ENCODE measurements around the gene GSE1.

The GSE1 gene

DNA sequence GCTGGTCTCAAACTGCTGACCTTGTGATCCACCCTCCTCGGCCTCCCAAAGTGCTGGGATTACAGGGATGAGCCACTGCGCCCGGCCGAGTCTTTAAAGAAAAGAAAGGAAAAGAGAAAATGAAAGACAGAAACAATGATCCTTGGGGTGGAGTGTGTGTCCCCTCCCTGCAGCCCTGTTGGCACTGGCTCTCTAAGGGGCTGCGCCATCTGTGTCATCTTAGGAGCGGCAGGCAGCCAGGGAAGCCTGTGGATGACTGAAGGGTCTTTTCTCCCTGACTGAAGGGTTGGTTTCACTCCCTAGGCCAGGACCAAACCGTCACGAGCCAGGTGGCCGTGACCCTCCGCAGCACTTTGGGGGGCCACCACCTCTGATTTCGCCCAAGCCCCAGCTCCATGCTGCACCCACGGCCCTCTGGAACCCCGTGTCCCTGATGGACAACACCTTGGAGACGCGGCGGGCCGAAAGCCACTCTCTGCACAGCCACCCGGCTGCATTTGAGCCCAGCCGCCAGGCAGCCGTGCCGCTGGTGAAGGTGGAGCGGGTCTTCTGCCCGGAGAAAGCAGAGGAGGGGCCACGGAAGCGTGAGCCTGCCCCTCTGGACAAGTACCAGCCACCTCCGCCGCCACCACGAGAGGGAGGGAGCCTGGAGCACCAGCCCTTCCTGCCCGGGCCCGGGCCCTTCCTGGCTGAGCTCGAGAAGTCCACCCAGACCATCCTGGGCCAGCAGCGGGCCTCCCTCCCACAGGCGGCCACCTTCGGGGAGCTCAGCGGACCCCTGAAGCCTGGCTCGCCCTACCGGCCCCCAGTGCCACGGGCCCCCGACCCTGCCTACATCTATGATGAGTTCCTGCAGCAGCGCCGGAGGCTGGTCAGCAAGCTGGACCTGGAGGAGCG lies 48.0 kb downstream of the GSE1 start:
- DNase-seq (ENCODE audit: extremely low spot score) = no peak
- no peak for TF ChIP-seq BHLHE40 (IDR thresholded peaks at IDR 0.05; ENCODE audit: borderline replicate concordance)
- TF ChIP-seq ZNF384 (IDR thresholded peaks at IDR 0.05) = no peak
- no peak for TF ChIP-seq SUZ12 (IDR thresholded peaks at IDR 0.05)
- no peak for TF ChIP-seq FOXA1 (IDR thresholded peaks at IDR 0.05)
- no peak for TF ChIP-seq PKNOX1 (IDR thresholded peaks at IDR 0.05)
- no peak for TF ChIP-seq FOXK2 (IDR thresholded peaks at IDR 0.05)
- TF ChIP-seq CTBP1 (IDR thresholded peaks at IDR 0.05; ENCODE audit: borderline replicate concordance) = no peak
- TF ChIP-seq ELF4 (IDR thresholded peaks at IDR 0.05) = no peak
- TF ChIP-seq NFRKB (IDR thresholded peaks at IDR 0.05) = no peak
- TF ChIP-seq LEF1 (IDR thresholded peaks at IDR 0.05; ENCODE audit: borderline replicate concordance) = no peak
- TF ChIP-seq HDGF (IDR thresholded peaks at IDR 0.05; ENCODE audit: borderline replicate concordance) = no peak
- no peak for TF ChIP-seq TARDBP (IDR thresholded peaks at IDR 0.05)
- no peak for TF ChIP-seq ARNT (IDR thresholded peaks at IDR 0.05)
- TF ChIP-seq L3MBTL2 (conservative IDR thresholded peaks at IDR 0.05) = no peak
- TF ChIP-seq SP1 (IDR thresholded peaks at IDR 0.05) = no peak
- no peak for TF ChIP-seq FOXM1 (IDR thresholded peaks at IDR 0.05; ENCODE audit: borderline replicate concordance)
- ChIA-PET CTCF (no interaction called here), POLR2A (no interaction called here)

DNA sequence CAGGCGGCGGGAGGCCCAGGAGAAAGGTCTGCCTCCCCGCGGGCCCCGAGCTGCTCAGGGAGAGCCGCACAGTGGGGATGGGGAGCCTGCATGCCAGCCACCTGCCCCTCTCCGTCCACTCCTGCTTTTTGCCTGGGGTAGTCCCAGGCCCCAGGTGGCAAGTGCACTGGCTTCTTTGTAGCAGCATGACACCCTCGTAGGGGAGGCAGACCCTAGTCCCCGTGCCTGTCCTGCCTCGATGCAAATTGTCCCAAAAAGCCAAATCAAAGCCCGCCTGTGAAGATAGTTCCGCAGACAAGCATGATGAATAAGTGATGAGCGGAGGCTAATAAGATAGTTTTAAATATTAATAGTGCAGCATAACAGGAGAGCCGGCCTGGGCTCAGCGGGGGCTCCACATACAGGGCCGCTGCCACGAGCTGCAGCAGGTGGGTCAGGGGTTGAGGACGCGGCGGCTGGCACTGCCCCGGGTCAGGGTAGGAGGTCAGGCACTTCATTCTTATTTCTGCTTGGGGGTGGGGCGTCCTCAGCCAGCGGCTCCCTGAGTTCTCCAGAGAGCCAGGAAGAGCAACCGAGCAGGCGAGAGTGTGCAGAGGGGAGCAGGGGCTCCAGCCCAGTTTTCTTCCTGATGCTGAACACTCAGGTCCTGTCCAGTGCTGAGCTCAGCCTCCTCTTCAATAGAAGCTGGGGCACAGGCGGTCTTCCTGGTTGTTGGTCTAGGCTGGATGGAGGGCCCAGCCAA lies 48.8 kb downstream of the GSE1 start:
- POLR2A ChIA-PET = no interaction called here
- CTCF ChIA-PET = no interaction called here
- DNase-seq (ENCODE audit: extremely low spot score) = no peak
- TF ChIP-seq ARNT (IDR thresholded peaks at IDR 0.05) (no peak), SUZ12 (IDR thresholded peaks at IDR 0.05) (no peak), BHLHE40 (IDR thresholded peaks at IDR 0.05; ENCODE audit: borderline replicate concordance) (no peak), NFRKB (IDR thresholded peaks at IDR 0.05) (no peak)

- TF ChIP-seq LEF1 (IDR thresholded peaks at IDR 0.05; ENCODE audit: borderline replicate concordance) (no peak), ARNT (IDR thresholded peaks at IDR 0.05) (no peak), HDGF (IDR thresholded peaks at IDR 0.05; ENCODE audit: borderline replicate concordance) (no peak), FOXA1 (IDR thresholded peaks at IDR 0.05) (no peak), PKNOX1 (IDR thresholded peaks at IDR 0.05) (no peak), L3MBTL2 (conservative IDR thresholded peaks at IDR 0.05) (no peak), BHLHE40 (IDR thresholded peaks at IDR 0.05; ENCODE audit: borderline replicate concordance) (no peak), ZNF384 (IDR thresholded peaks at IDR 0.05) (no peak)
- CTCF ChIA-PET = no interaction called here
Measured at GRCh38 chr16:85662482-85662812, 49.3 kb downstream of the GSE1 start.

GRCh38 chr16:85662976-85663830 lies 50.1 kb downstream of the GSE1 start:
- CTCF ChIA-PET = interaction anchor here (0.6 kb wide), 1 partner anchor 1400 kb away, joined by 3 read pairs; no protein-coding TSS in a partner anchor
- DNase-seq (ENCODE audit: extremely low spot score) = no peak
- no peak for TF ChIP-seq LEF1 (IDR thresholded peaks at IDR 0.05; ENCODE audit: borderline replicate concordance)
- TF ChIP-seq ZNF384 (IDR thresholded peaks at IDR 0.05) = no peak
- no peak for TF ChIP-seq FOXK2 (IDR thresholded peaks at IDR 0.05)
- no peak for TF ChIP-seq L3MBTL2 (conservative IDR thresholded peaks at IDR 0.05)
- no peak for TF ChIP-seq NFRKB (IDR thresholded peaks at IDR 0.05)
- no peak for TF ChIP-seq TARDBP (IDR thresholded peaks at IDR 0.05)
- TF ChIP-seq SUZ12 (IDR thresholded peaks at IDR 0.05) = no peak
- no peak for TF ChIP-seq ARNT (IDR thresholded peaks at IDR 0.05)
- TF ChIP-seq CTBP1 (IDR thresholded peaks at IDR 0.05; ENCODE audit: borderline replicate concordance) = no peak
- no peak for TF ChIP-seq HDGF (IDR thresholded peaks at IDR 0.05; ENCODE audit: borderline replicate concordance)
- POLR2A ChIA-PET = no interaction called here

More at GRCh38 chr16:85662482-85662812, 49.3 kb downstream of the GSE1 start:
- POLR2A ChIA-PET = no interaction called here
- no peak for DNase-seq (ENCODE audit: extremely low spot score)

DNA sequence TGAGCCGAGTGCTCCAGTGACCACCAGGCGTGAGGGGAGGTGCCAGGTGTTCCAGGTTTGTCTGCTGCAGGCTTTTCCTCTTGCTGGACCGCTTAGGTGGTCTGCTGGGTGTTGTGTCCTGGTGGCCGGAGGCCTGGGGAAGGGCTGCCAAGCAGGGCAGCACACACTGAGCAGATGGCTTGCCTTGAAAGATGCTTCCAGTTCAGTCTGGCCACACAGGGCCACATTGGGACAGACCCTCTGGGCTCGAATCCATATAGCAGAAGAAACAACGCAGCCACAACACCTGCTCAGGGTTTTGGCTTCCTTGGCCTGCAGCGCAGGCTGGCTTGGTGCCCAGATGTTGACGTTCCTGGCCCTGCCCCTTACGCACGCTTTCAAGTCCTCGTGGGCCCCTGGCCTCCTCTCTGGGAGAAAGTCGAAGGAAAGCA lies 50.8 kb downstream of the GSE1 start:
- no peak for DNase-seq (ENCODE audit: extremely low spot score)
- POLR2A ChIA-PET = no interaction called here
- TF ChIP-seq LEF1 (IDR thresholded peaks at IDR 0.05; ENCODE audit: borderline replicate concordance) (no peak), SP1 (IDR thresholded peaks at IDR 0.05) (no peak), NFRKB (IDR thresholded peaks at IDR 0.05) (no peak), FOXM1 (IDR thresholded peaks at IDR 0.05; ENCODE audit: borderline replicate concordance) (no peak), FOXK2 (IDR thresholded peaks at IDR 0.05) (no peak), HDGF (IDR thresholded peaks at IDR 0.05; ENCODE audit: borderline replicate concordance) (no peak), PKNOX1 (IDR thresholded peaks at IDR 0.05) (no peak), ELF4 (IDR thresholded peaks at IDR 0.05) (no peak), L3MBTL2 (conservative IDR thresholded peaks at IDR 0.05) (no peak)
- CTCF ChIA-PET = no interaction called here
